SK-N-SH treated with all-trans-retinoic acid at 6 μM for 48 hours (cell line): ENCODE results near the gene AUTS2.

ENCODE experiments used
- ATAC-seq: fragments of 200-7000 bp; cut with Tn5 transposase; 3 replicates; pipeline ENCODE4 v1.9.1; 2020; ENCODE audit warnings: mild to moderate bottlenecking, moderate library complexity
- BACH2 ChIP-seq: fragments of 250-450 bp; sonication (Bioruptor Pico); IDR thresholded peaks from 2 replicates; pipeline ENCODE4 v1.9.0; 2021; ENCODE audit warnings: mild to moderate bottlenecking, borderline replicate concordance
- CSDC2 ChIP-seq: fragments of 250-450 bp; sonication (Bioruptor Pico); IDR thresholded peaks from 2 replicates; pipeline ENCODE4 v1.5.0; 2020; ENCODE audit warnings: mild to moderate bottlenecking, moderate library complexity
- ESRRG ChIP-seq: fragments of 250-450 bp; sonication (Bioruptor Pico); IDR thresholded peaks from 2 replicates; pipeline ENCODE4 v1.6.1; 2021; ENCODE audit warnings: mild to moderate bottlenecking
- GLIS3 ChIP-seq: fragments of 250-450 bp; sonication (Bioruptor Pico); IDR thresholded peaks from 2 replicates; pipeline ENCODE4 v1.5.0; 2020; ENCODE audit warnings: mild to moderate bottlenecking, moderate library complexity
- ISL1 ChIP-seq: fragments of 250-450 bp; sonication (Bioruptor Pico); IDR thresholded peaks from 2 replicates; pipeline ENCODE4 v2.1.2; 2022; ENCODE audit warnings: mild to moderate bottlenecking, moderate library complexity
- PPARA ChIP-seq: fragments of 250-450 bp; sonication (Bioruptor Pico); IDR thresholded peaks from 2 replicates; pipeline ENCODE4 v1.5.0; 2020; ENCODE audit warnings: mild to moderate bottlenecking, borderline replicate concordance
- TCF4 ChIP-seq: fragments of 250-450 bp; sonication (Bioruptor Pico); IDR thresholded peaks from 2 replicates; pipeline ENCODE4 v1.8.0; 2021; ENCODE audit warnings: mild to moderate bottlenecking, moderate library complexity, borderline replicate concordance
- TOX ChIP-seq: fragments of 250-450 bp; sonication (Bioruptor Pico); IDR thresholded peaks from 2 replicates; pipeline ENCODE4 v1.8.0; 2021; ENCODE audit warnings: mild to moderate bottlenecking, moderate library complexity, borderline replicate concordance
- ZFP3 ChIP-seq: fragments of 250-450 bp; sonication (Bioruptor Pico); IDR thresholded peaks from 2 replicates; pipeline ENCODE4 v1.5.0; 2020; ENCODE audit warnings: mild to moderate bottlenecking, moderate library complexity
- ZNF565 ChIP-seq: fragments of 450-650 bp; formaldehyde crosslinking; conservative IDR thresholded peaks from 2 replicates; pipeline ENCODE4 v1.5.0; 2020; ENCODE audit warnings: low read depth, mild to moderate bottlenecking, moderate library complexity
- ZNF70 ChIP-seq: fragments of 450-650 bp; formaldehyde crosslinking; IDR thresholded peaks from 2 replicates; pipeline ENCODE4 v1.5.0; 2020; ENCODE audit warnings: mild to moderate bottlenecking, moderate library complexity
- ZNF8 ChIP-seq: fragments of 450-650 bp; formaldehyde crosslinking; IDR thresholded peaks from 2 replicates; pipeline ENCODE4 v1.5.0; 2020; ENCODE audit warnings: mild to moderate bottlenecking, moderate library complexity
- TF ChIP-seq, protein P1 (sequence below): fragments of 250-450 bp; sonication (Bioruptor Pico); IDR thresholded peaks from 2 replicates; pipeline ENCODE4 v1.8.0; 2020; ENCODE audit warnings: mild to moderate bottlenecking, moderate library complexity, borderline replicate concordance
- TF ChIP-seq, protein P2 (sequence below): fragments of 250-450 bp; sonication (Bioruptor Pico); IDR thresholded peaks from 2 replicates; pipeline ENCODE4 v1.5.1; 2020; ENCODE audit warnings: low read depth, mild to moderate bottlenecking, moderate library complexity
- TF ChIP-seq, protein P3 (sequence below): fragments of 250-450 bp; sonication (Bioruptor Pico); IDR thresholded peaks from 2 replicates; pipeline ENCODE4 v1.5.0; 2020; ENCODE audit warnings: mild to moderate bottlenecking, moderate library complexity
- TF ChIP-seq, protein P4 (sequence below): fragments of 250-450 bp; sonication (Bioruptor Pico); IDR thresholded peaks from 2 replicates; pipeline ENCODE4 v1.8.0; 2021; ENCODE audit warnings: low read depth, mild to moderate bottlenecking, moderate library complexity, borderline replicate concordance
- TF ChIP-seq, protein P5 (sequence below): fragments of 250-450 bp; sonication (Bioruptor Pico); IDR thresholded peaks from 2 replicates; pipeline ENCODE4 v1.5.1; 2021; ENCODE audit warnings: mild to moderate bottlenecking, moderate library complexity

AUTS2 gene

DNA sequence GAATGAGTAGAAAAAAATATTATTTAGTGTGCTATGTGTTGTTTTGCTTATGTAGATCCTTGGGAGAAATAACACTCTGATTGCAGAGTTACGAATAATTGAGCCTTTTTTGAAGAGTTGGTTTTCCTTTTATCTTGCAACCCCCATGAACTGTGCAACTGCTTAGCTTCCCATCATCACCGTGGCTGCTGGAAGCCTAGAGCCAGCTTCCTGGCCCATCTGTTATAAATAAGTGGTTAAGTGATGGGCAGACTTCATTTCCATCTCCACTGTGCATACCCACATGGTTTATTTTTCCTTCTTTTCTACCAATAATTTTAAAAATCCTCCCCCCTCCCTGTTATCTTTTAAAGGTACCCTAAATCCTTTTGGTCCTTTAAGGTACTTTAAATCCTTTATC lies 978.8 kb downstream of the AUTS2 start (continued):
- TF ChIP-seq, protein P1, sequence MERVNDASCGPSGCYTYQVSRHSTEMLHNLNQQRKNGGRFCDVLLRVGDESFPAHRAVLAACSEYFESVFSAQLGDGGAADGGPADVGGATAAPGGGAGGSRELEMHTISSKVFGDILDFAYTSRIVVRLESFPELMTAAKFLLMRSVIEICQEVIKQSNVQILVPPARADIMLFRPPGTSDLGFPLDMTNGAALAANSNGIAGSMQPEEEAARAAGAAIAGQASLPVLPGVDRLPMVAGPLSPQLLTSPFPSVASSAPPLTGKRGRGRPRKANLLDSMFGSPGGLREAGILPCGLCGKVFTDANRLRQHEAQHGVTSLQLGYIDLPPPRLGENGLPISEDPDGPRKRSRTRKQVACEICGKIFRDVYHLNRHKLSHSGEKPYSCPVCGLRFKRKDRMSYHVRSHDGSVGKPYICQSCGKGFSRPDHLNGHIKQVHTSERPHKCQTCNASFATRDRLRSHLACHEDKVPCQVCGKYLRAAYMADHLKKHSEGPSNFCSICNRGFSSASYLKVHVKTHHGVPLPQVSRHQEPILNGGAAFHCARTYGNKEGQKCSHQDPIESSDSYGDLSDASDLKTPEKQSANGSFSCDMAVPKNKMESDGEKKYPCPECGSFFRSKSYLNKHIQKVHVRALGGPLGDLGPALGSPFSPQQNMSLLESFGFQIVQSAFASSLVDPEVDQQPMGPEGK (CRISPR knock-in tag), result no peak
- TF ChIP-seq, protein P2, sequence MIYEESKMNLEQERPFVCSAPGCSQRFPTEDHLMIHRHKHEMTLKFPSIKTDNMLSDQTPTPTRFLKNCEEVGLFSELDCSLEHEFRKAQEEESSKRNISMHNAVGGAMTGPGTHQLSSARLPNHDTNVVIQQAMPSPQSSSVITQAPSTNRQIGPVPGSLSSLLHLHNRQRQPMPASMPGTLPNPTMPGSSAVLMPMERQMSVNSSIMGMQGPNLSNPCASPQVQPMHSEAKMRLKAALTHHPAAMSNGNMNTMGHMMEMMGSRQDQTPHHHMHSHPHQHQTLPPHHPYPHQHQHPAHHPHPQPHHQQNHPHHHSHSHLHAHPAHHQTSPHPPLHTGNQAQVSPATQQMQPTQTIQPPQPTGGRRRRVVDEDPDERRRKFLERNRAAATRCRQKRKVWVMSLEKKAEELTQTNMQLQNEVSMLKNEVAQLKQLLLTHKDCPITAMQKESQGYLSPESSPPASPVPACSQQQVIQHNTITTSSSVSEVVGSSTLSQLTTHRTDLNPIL, result no peak
- TF ChIP-seq PPARA (CRISPR knock-in tag) (no peak), BACH2 (no peak), ZNF70 (CRISPR knock-in tag) (no peak), ESRRG (CRISPR knock-in tag) (no peak)

DNA sequence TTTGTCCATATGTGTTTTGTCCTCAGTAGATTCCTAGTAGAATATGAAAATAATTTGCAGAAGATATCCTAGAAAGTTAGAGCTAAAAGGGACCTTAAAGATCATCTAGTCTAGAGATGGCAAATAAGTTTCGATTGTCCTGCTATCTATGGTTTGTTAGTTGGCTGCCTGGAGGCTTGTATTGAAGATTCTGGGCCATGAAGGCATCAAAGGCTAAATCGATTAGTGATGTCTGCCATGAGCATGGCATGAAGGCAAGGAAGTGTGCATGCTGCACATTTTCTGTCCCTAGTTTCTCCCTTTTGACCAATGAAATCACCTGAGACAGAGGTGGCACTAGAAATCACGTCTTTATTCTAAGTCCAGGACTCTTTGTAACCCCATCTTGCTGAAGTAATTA lies 979.9 kb downstream of the AUTS2 start:
- ATAC-seq, result no peak
- no peak for TF ChIP-seq ZNF8 (CRISPR knock-in tag)
- TF ChIP-seq CSDC2 (CRISPR knock-in tag), result no peak
- no peak for TF ChIP-seq ISL1 (CRISPR knock-in tag)
- no peak for TF ChIP-seq ZNF70 (CRISPR knock-in tag)
- TF ChIP-seq GLIS3 (CRISPR knock-in tag), result no peak
- no peak for TF ChIP-seq TOX (CRISPR knock-in tag)
- TF ChIP-seq, protein P3, sequence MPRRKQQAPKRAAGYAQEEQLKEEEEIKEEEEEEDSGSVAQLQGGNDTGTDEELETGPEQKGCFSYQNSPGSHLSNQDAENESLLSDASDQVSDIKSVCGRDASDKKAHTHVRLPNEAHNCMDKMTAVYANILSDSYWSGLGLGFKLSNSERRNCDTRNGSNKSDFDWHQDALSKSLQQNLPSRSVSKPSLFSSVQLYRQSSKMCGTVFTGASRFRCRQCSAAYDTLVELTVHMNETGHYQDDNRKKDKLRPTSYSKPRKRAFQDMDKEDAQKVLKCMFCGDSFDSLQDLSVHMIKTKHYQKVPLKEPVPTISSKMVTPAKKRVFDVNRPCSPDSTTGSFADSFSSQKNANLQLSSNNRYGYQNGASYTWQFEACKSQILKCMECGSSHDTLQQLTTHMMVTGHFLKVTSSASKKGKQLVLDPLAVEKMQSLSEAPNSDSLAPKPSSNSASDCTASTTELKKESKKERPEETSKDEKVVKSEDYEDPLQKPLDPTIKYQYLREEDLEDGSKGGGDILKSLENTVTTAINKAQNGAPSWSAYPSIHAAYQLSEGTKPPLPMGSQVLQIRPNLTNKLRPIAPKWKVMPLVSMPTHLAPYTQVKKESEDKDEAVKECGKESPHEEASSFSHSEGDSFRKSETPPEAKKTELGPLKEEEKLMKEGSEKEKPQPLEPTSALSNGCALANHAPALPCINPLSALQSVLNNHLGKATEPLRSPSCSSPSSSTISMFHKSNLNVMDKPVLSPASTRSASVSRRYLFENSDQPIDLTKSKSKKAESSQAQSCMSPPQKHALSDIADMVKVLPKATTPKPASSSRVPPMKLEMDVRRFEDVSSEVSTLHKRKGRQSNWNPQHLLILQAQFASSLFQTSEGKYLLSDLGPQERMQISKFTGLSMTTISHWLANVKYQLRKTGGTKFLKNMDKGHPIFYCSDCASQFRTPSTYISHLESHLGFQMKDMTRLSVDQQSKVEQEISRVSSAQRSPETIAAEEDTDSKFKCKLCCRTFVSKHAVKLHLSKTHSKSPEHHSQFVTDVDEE (CRISPR knock-in tag), result no peak
- no peak for TF ChIP-seq ZNF565 (CRISPR knock-in tag)
- no peak for TF ChIP-seq ESRRG (CRISPR knock-in tag)
- TF ChIP-seq, protein P4, sequence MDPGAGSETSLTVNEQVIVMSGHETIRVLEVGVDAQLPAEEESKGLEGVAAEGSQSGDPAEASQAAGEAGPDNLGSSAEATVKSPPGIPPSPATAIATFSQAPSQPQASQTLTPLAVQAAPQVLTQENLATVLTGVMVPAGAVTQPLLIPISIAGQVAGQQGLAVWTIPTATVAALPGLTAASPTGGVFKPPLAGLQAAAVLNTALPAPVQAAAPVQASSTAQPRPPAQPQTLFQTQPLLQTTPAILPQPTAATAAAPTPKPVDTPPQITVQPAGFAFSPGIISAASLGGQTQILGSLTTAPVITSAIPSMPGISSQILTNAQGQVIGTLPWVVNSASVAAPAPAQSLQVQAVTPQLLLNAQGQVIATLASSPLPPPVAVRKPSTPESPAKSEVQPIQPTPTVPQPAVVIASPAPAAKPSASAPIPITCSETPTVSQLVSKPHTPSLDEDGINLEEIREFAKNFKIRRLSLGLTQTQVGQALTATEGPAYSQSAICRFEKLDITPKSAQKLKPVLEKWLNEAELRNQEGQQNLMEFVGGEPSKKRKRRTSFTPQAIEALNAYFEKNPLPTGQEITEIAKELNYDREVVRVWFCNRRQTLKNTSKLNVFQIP (CRISPR knock-in tag), result no peak
- TF ChIP-seq ZFP3 (CRISPR knock-in tag), result no peak
- TF ChIP-seq, protein P5, sequence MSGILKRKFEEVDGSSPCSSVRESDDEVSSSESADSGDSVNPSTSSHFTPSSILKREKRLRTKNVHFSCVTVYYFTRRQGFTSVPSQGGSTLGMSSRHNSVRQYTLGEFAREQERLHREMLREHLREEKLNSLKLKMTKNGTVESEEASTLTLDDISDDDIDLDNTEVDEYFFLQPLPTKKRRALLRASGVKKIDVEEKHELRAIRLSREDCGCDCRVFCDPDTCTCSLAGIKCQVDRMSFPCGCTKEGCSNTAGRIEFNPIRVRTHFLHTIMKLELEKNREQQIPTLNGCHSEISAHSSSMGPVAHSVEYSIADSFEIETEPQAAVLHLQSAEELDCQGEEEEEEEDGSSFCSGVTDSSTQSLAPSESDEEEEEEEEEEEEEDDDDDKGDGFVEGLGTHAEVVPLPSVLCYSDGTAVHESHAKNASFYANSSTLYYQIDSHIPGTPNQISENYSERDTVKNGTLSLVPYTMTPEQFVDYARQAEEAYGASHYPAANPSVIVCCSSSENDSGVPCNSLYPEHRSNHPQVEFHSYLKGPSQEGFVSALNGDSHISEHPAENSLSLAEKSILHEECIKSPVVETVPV (CRISPR knock-in tag), result no peak
- no peak for TF ChIP-seq TCF4 (CRISPR knock-in tag)
- TF ChIP-seq, protein P1 (CRISPR knock-in tag), result no peak

DNA sequence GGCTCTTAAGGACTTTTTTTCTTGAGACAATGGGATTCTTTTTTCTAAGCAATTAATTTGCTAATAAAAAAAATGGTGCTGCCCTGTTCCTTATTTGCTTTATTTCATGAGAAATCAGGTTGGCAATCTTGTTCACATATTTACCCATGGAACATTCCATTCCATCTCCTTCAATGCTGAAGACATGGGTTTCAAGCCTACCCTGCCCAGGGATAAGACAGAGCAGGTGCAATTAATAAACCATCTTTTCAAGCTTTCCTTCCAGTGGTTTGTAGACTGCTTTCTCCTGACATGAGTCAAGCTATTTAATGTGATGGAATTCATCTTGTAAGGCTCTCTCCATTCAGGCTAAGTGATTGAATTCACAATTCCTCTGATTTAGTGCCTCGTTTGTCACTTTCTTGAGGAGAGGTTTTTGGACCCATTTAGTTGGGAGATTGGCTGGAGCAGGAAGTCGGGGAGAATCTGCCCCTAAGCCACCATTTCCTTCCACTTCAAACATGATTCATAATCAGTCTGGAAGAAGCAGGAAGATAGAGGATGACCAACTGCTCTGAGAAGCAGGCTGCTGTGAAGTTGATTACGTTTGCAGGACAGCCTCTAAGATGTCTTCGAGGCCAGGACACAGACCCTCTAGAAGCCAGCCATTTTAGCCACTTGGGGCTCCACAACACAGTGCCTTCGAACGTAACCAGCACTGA lies 981.3 kb downstream of the AUTS2 start:
- TF ChIP-seq ZNF565 (CRISPR knock-in tag), result no peak
- no peak for TF ChIP-seq BACH2
- no peak for TF ChIP-seq TCF4 (CRISPR knock-in tag)
- TF ChIP-seq, all 23 proteins: peak for 0
- no peak for ATAC-seq
